ENCODE measurements around the gene MED10. TPM values are rescaled to one million over a fixed set of nuclear protein-coding genes. Genes with fewer than 3 reads are reported as not detected.
A peak's percentile ranks its signal among the peaks of the same experiment; 100 is the strongest.

Gene MED10
- total RNA-seq, 4 donors from 2014 or later: 14.6 to 29.7 (median 25.7) TPM

DNA sequence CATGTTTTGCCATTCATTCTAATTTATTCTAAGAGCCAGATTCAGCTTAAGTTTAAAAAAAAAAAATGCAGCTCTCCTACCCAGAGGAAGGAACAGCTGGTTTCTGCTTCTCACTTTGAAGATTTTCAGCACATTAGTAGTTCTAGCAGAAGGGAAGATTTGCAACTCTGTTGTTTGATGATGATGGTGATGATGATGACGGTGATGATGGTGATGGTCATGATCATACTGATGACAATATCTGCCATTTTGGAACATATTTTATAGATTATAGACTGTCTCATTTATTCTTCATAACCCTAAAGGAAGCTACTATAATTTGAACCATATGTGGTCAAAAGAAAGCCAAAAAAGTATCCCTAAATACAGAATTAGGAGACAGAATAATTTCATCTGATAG, 7.9 kb upstream of the MED10 start:
- Histone ChIP-seq H3K27me3 (no peaks in the 10 kb centered on the region), H3K4me3 (replicated peaks in 1 of 3) (no peak overlapping the region), H3K36me3 (no peaks in the 10 kb centered on the region), H3K9me3 (no peaks in the 10 kb centered on the region), H3K4me1 (no peaks in the 10 kb centered on the region), H3K27ac (no peak overlapping the region)
- intact Hi-C loops (cut with DNase I): no loop called here
- no peak for TF ChIP-seq POLR2A (IDR thresholded peaks at IDR 0.05)
- TF ChIP-seq, protein P1, sequence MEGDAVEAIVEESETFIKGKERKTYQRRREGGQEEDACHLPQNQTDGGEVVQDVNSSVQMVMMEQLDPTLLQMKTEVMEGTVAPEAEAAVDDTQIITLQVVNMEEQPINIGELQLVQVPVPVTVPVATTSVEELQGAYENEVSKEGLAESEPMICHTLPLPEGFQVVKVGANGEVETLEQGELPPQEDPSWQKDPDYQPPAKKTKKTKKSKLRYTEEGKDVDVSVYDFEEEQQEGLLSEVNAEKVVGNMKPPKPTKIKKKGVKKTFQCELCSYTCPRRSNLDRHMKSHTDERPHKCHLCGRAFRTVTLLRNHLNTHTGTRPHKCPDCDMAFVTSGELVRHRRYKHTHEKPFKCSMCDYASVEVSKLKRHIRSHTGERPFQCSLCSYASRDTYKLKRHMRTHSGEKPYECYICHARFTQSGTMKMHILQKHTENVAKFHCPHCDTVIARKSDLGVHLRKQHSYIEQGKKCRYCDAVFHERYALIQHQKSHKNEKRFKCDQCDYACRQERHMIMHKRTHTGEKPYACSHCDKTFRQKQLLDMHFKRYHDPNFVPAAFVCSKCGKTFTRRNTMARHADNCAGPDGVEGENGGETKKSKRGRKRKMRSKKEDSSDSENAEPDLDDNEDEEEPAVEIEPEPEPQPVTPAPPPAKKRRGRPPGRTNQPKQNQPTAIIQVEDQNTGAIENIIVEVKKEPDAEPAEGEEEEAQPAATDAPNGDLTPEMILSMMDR (IDR thresholded peaks at IDR 0.05): no peak
- WGBS, 2 donors: 68 to 87% methylated on average over 1 of the region's 1 CpG
- no peak for DNase-seq

DNA sequence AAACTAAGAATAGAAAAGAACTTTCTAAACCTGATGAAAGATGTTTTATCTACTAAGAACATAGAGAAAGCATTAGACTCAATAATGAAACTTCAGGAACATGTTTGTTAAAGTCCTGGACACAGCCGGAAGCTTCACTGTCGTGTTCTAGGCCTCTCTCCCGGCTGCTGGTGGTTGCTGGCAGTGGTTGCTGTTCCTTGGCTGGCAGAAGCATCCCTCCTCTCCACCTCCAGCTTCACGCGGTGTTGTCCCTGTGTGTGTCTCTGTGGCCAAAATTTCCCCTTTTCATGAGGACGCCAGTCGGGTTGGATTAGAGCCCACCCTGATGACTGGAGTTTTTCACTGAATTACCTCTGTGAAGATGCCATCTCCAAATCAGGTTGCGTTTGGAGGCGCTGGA, 6.5 kb upstream of the MED10 start:
- Histone ChIP-seq H3K27ac (no peak overlapping the region), H3K27me3 (no peaks in the 10 kb centered on the region), H3K36me3 (no peaks in the 10 kb centered on the region), H3K4me3 (replicated peaks in 1 of 3) (no peak overlapping the region), H3K9me3 (no peaks in the 10 kb centered on the region), H3K4me1 (no peaks in the 10 kb centered on the region)
- TF ChIP-seq, protein P1 (IDR thresholded peaks at IDR 0.05): no peak
- no peak for TF ChIP-seq POLR2A (IDR thresholded peaks at IDR 0.05)
- WGBS, 2 donors: 87 to 91% methylated on average over 9 of the region's 9 CpGs
- DNase-seq: no peak
- intact Hi-C loops (cut with DNase I): no loop called here

DNA sequence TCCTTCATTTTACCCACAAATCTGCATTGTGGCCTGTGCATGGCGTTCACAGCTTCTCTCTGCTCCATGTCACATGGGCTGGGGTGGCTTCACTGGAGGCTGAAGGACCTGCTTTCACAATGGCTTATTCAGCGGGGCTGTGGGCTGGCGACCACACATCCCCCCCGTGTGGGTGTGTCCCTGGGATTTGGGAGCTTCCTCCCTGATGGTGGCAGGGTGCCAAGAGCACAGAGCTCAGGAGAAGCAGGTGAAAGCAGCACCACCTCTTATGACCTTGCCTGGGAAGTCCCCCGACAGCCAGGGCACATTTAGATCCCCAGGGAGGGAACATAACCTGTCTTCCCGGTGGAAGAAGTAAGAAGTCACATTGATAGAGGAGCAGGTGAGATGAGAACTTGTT, 5.0 kb upstream of the MED10 start:
- Histone ChIP-seq H3K27me3 (no peaks in the 10 kb centered on the region), H3K27ac (no peak overlapping the region), H3K4me3 (replicated peaks in 1 of 3) (no peak overlapping the region), H3K36me3 (no peaks in the 10 kb centered on the region), H3K4me1 (peaks cover 0 to 5% of the 10 kb centered on the region in 2 donors), H3K9me3 (no peaks in the 10 kb centered on the region)
- intact Hi-C loops (cut with DNase I): no loop called here
- DNase-seq: no peak
- WGBS, 2 donors: 40 to 52% methylated on average over 4 to 5 of the region's 6 CpGs
- no peak for TF ChIP-seq POLR2A (IDR thresholded peaks at IDR 0.05)
- TF ChIP-seq, protein P1 (IDR thresholded peaks at IDR 0.05): no peak

DNA sequence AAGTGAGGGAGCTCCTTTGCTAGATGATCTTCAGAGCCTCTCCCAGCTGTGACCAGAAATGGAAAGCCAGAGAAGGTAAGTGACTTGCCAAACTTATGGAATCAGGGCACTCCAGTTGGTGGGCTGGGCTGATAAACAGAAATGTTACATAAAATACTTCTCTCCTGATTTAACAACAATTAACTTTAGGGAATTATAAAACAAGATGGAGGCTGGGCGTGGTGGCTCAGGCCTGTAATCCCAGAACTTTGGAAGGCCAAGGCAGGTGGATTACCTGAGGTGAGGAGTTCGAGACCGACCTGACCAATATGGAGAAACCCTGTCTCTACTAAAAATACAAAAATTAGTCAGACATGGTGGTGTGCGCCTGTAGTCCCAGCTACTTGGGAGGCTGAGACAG, 899 bp upstream of the MED10 start:
- TF ChIP-seq, protein P1 (IDR thresholded peaks at IDR 0.05): no peak
- no peak for TF ChIP-seq POLR2A (IDR thresholded peaks at IDR 0.05)
- DNase-seq: no peak
- Histone ChIP-seq H3K27ac (no peak overlapping the region), H3K4me1 (peaks cover 14 to 15% of the 10 kb centered on the region in 2 donors), H3K9me3 (no peaks in the 10 kb centered on the region), H3K27me3 (no peaks in the 10 kb centered on the region), H3K36me3 (peaks cover 16 to 22% of the 10 kb centered on the region in 2 donors), H3K4me3 (replicated peaks in 1 of 3) (no peak overlapping the region)
- intact Hi-C loops (cut with DNase I): no loop called here
- 97 to 98% methylated on average over 4 of the region's 4 CpGs for WGBS, 2 donors

DNA sequence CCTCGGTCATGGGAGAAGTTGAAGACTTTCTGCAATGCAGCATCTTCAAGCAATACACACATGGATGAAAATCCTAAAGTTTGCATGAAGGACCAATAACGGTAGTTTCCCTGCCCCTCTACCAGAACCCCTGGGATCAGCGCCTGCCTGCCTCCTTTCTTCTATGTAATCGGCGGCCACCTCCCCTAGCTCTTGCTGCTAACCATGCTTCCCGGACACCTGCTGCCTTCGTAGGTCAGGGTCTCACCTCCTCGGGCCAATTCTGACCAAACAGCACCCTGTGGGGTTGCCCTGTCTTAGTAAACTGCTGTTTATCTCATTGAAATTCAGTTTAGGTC, 388 bp upstream of the MED10 start:
- Histone ChIP-seq H3K36me3 (peaks cover 21 to 27% of the 10 kb centered on the region in 2 donors), H3K27me3 (no peaks in the 10 kb centered on the region), H3K4me3 (replicated peaks in 1 of 3) (peak overlapping the region in 2 of 3 donors; percentile 95 to 99), H3K9me3 (no peaks in the 10 kb centered on the region), H3K27ac (no peak overlapping the region), H3K4me1 (peaks cover 14 to 15% of the 10 kb centered on the region in 2 donors)
- intact Hi-C loops (cut with DNase I): no loop called here
- DNase-seq: no peak
- WGBS, 2 donors: 18 to 21% methylated on average over 7 of the region's 8 CpGs
- TF ChIP-seq, protein P1 (IDR thresholded peaks at IDR 0.05): no peak
- TF ChIP-seq POLR2A (IDR thresholded peaks at IDR 0.05): no peak

Measured in thyroid gland (tissue), 4 donors.